HEK293 (cell line): ENCODE measurements around the gene DIP2C.

ENCODE experiments used
- ATF2 ChIP-seq: fragments of 450-650 bp; formaldehyde crosslinking; IDR thresholded peaks from 2 replicates; pipeline ENCODE4 v1.5.1; 2016; ENCODE audit warnings: missing biosample characterization, missing genetic modification characterization, low read depth
- CTCF ChIP-seq: fragments of 450-650 bp; formaldehyde crosslinking; IDR thresholded peaks from 2 replicates; pipeline ENCODE4 v1.5.1; 2016; ENCODE audit warnings: missing biosample characterization, missing genetic modification characterization
- MZF1 ChIP-seq: fragments of 450-650 bp; formaldehyde crosslinking; IDR thresholded peaks from 2 replicates; pipeline ENCODE4 v1.5.1; 2017; ENCODE audit warnings: missing biosample characterization, missing genetic modification characterization, borderline replicate concordance
- ZNF274 ChIP-seq, 2 experiments: fragments of 200-500 bp in 1 of 2; fragments of 450-650 bp in 1 of 2; sonication (Bioruptor generic) in 1 of 2; formaldehyde crosslinking in 1 of 2; IDR thresholded peaks; 2 replicates each; pipeline versions ENCODE4 v1.5.1 to v1.6.1; 2014 to 2016; ENCODE audit warnings: borderline replicate concordance in 1 of 2, inconsistent platforms in 1 of 2, low read length in 1 of 2, missing biosample characterization in 1 of 2, missing genetic modification characterization in 1 of 2
- ZNF561 ChIP-seq: fragments of 450-650 bp; IDR thresholded peaks from 2 replicates; pipeline ENCODE4 v1.5.1; 2018; ENCODE audit warnings: missing biosample characterization, missing genetic modification characterization, borderline replicate concordance
- ZSCAN30 ChIP-seq: fragments of 450-650 bp; IDR thresholded peaks from 2 replicates; pipeline ENCODE4 v1.5.1; 2018; ENCODE audit warnings: missing biosample characterization, mild to moderate bottlenecking, missing genetic modification characterization, moderate library complexity
- TF ChIP-seq, protein P1 (sequence below): fragments of 450-650 bp; formaldehyde crosslinking; IDR thresholded peaks from 2 replicates; pipeline ENCODE4 v1.5.1; 2016; ENCODE audit warnings: missing biosample characterization, missing genetic modification characterization
- TF ChIP-seq, protein P2 (sequence below): fragments of 450-650 bp; formaldehyde crosslinking; IDR thresholded peaks from 2 replicates; pipeline ENCODE4 v1.5.1; 2016; ENCODE audit warnings: missing biosample characterization, missing genetic modification characterization

DNA sequence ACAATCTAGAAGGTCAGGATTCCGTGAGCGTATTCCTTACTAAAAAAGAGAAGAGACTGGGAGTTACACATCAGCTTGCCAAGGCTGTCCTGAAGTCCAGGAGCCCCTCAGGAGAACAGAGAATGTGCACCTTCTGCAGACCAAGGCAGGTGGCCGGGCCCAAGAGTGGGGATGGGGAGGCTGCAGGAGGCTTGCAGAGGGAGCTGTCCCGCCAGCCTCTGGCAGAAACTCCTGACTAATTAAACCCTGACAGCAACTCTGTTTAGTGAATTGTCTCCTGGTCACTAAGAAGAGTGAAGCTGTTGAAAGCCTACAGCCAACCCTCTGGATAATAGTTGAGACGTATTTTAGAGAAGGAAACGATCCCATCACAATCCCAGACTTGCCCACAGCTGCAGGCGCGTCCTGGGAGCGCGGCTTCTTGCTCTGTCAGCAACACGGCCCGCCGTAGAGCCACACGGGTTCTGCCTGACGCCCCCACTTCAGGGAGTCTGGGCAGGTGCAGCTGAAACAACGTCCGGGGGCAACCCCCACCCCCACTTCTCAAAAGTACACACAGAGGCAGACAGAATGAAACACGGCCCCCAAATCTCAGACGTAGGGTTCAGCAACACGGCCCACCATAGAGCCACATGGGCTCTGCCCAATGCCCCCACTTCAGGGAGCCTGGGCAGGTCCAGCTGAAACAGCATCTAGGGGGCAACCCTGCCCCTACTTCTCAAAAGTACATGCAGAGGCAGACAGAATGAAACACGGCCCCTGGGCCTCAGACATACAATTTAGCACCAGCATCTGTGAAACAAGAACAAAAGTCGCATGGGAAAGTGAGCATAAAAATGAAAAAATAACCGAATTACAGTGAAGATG lies 45.2 kb downstream of the DIP2C start:
- TF ChIP-seq ATF2 (tag by site-specific recombination) (no peak), CTCF (tag by site-specific recombination) (no peak), ZNF561 (tag by site-specific recombination) (no peak), MZF1 (tag by site-specific recombination) (no peak), ZSCAN30 (no peak), ZNF274 (IDR thresholded peaks at IDR 0.05; ENCODE audit: low read length) (no peak), ZNF274 (tag by site-specific recombination; IDR thresholded peaks at IDR 0.05; ENCODE audit: borderline replicate concordance) (no peak)
- TF ChIP-seq, protein P1, sequence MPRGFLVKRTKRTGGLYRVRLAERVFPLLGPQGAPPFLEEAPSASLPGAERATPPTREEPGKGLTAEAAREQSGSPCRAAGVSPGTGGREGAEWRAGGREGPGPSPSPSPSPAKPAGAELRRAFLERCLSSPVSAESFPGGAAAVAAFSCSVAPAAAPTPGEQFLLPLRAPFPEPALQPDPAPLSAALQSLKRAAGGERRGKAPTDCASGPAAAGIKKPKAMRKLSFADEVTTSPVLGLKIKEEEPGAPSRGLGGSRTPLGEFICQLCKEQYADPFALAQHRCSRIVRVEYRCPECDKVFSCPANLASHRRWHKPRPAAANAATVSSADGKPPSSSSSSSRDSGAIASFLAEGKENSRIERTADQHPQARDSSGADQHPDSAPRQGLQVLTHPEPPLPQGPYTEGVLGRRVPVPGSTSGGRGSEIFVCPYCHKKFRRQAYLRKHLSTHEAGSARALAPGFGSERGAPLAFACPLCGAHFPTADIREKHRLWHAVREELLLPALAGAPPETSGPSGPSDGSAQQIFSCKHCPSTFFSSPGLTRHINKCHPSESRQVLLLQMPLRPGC (tag by site-specific recombination), result no peak
- TF ChIP-seq, protein P2, sequence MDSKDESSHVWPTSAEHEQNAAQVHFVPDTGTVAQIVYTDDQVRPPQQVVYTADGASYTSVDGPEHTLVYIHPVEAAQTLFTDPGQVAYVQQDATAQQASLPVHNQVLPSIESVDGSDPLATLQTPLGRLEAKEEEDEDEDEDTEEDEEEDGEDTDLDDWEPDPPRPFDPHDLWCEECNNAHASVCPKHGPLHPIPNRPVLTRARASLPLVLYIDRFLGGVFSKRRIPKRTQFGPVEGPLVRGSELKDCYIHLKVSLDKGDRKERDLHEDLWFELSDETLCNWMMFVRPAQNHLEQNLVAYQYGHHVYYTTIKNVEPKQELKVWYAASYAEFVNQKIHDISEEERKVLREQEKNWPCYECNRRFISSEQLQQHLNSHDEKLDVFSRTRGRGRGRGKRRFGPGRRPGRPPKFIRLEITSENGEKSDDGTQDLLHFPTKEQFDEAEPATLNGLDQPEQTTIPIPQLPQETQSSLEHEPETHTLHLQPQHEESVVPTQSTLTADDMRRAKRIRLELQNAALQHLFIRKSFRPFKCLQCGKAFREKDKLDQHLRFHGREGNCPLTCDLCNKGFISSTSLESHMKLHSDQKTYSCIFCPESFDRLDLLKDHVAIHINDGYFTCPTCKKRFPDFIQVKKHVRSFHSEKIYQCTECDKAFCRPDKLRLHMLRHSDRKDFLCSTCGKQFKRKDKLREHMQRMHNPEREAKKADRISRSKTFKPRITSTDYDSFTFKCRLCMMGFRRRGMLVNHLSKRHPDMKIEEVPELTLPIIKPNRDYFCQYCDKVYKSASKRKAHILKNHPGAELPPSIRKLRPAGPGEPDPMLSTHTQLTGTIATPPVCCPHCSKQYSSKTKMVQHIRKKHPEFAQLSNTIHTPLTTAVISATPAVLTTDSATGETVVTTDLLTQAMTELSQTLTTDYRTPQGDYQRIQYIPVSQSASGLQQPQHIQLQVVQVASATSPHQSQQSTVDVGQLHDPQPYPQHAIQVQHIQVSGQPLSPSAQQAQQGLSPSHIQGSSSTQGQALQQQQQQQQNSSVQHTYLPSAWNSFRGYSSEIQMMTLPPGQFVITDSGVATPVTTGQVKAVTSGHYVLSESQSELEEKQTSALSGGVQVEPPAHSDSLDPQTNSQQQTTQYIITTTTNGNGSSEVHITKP (tag by site-specific recombination), result no peak
